GM20431 (cell line): ENCODE measurements around the gene TMEM51.

Source experiments
- in situ Hi-C: fragments of 300-500 bp; cut with MseI, MboI; formaldehyde crosslinking; loops from one replicate; pipeline ENCODE4 v1.15.0; 2020; ENCODE audit warnings: low sequenced_read_pairs; ENCODE audit not compliant: unreplicated experiment

The TMEM51 gene

DNA sequence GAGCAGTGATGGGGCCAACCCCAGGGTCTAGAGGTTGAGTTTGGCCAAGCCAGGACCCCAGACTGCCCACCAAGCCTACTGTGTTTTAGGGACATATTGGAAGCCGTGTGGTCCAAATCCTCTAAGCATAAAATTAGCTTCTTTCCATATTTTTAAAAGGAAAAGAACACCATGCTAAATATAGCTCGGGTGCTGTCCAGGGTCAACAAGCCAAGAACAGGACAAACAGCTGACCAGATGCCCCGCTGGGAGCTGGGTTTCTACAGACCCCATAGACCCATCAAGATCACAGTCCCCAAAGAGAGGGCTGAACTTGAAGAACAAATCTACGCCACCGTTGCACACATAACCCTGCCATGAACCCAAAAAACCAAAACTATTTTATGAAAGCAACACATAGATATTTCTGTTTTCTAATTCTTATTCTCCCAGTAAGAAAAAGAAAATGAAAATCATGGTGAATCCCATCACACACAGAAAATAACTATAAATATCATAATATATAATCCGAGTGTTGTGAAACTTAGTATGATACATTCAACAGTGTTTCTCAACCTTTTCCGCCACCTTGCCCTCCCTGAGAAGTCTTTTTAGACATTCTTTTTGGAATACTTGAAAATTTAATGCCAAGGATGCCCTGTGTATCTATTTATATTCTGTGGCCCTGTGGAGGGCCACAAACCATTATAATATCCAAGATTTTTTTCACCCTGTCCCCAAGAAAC, 57.3 kb downstream of the TMEM51 start:
- in situ Hi-C loops, result no loop called here

DNA sequence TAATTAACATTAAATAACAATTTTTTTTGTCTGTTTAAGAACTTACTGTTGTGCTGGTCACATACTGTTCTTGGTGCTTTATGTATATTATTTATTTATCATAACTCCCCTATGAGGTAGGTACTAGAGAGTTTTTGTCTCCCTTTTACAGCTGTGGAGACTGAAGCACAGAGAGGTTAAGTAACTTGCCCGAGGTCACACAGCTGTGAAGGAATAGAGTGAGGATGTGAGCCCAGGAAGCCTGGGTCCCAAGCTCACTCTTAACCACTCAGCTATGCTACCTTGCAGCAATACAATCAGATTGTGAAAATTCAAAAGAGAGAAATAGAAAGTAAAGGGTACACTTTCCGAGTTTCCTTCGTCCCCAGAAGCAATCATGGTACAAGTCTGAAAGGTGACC, 57.9 kb downstream of the TMEM51 start:
- in situ Hi-C loops, result no loop called here

DNA sequence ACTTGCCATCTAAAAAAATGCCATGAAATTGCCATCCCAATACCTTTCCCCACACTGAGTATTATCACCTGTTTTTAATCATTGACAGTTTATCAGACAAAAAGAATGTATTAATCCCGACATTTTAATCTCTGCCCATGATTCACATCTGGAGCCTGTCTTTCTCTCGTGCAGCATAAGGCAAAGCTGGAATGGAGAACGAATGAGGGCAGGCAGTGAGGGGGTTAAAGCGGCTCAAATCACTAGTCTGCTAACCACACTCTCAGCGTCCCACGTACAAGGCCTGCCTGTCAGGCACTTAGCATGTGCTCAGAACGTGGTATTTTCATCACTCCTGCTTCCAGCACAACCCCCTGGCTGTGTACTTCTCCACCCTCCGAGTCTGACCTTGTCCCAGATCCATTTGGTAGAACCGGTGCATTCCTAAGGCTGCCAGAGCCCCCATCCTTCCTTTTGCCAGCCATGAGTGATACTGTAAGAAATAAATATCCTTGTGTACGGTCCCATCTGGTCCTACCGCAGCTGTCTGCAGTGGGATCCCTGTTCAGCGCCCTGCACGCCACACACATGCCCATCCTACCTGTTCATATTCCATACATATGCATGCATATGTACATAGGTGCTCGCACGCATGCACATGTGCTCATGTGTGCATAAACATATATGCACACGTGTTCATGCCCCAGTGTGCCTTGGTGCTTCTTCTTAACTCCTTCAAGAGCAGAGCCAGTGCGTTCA, 58.8 kb downstream of the TMEM51 start:
- in situ Hi-C loops, result no loop called here

DNA sequence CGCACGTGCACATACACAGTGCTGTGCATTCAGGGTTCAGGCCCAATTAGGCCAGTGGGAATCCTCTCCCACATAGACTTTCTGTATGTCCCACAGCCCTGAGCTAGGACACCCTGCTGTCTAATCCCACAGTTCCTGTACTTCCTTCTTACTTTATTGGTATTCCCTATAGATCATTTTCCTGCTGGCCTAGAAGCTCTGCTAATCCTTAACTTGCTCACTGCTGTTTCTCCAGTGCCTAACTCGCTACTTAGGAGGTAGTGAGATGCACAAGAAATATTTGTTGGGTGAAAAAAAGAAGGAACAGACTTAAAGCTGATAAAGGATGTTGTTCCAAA, 59.4 kb downstream of the TMEM51 start:
- in situ Hi-C loops, result no loop called here

- in situ Hi-C loops, result no loop called here
Observed at GRCh38 chr1:15213341-15213821, 59.8 kb downstream of the TMEM51 start.

GRCh38 chr1:15214527-15214926, 61.0 kb downstream of the TMEM51 start:
- in situ Hi-C loops, result no loop called here

DNA sequence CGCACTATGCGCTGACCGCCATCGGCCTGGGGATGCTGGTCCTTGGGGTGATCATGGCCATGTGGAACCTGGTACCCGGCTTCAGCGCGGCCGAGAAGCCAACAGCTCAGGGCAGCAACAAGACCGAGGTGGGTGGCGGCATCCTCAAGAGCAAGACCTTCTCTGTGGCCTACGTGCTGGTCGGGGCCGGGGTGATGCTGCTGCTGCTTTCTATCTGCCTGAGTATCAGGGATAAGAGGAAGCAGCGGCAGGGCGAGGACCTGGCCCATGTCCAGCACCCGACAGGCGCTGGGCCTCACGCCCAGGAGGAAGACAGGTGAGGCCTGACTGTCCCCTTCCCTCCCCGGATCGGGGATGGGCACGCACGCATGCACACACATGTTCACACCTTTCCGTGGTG, 61.6 kb downstream of the TMEM51 start:
- in situ Hi-C loops, result no loop called here

GRCh38 chr1:15217654-15218053, 64.1 kb downstream of the TMEM51 start:
- in situ Hi-C loops, result no loop called here

DNA sequence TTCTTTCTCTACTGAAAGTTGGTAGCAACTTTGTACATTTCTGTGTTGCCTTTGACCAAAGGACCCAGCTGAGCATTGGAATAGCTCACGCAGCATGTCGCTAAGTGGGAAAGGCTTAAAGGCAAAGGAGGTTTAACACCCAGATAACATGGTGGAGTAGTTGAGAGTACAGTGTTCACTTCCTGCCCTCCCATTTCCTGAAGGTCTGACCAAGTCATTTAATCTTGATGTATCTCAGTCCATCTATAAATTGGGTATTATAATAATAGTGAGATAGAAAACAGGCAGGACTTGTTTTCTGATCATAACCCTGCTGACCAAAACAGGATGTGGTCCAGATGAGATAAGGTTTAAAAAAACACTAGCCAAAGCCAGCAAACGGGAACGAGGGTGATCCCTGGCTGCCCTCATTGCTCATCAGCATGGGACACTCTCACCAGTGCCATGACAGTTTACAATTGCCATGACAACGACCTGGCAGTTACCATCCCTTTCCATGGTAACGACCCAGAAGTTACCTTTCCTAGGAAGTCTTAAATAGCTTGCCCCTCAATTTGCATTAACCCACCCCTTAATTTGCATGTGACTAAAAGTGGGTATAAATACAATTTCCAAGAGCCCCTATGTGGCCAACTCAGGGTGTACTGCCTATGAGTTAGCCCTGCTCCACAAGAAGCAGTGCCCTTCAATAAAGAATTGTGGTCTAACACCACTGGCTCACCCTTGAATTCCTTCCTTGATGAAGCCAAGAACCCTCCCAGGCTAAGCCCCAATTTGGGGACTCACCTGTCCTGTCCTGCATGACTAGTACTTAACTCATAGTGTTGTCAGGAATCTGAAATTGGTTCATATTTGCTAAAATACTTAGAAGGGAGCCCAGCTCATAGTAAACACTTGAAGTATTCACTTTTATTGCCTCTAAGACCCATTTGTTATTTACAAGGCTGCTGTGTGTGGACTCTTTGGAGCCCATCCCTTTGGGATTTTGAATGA, 65.0 kb downstream of the TMEM51 start:
- in situ Hi-C loops, result no loop called here

GRCh38 chr1:15219280-15220023, 65.9 kb downstream of the TMEM51 start:
- in situ Hi-C loops, result no loop called here

DNA sequence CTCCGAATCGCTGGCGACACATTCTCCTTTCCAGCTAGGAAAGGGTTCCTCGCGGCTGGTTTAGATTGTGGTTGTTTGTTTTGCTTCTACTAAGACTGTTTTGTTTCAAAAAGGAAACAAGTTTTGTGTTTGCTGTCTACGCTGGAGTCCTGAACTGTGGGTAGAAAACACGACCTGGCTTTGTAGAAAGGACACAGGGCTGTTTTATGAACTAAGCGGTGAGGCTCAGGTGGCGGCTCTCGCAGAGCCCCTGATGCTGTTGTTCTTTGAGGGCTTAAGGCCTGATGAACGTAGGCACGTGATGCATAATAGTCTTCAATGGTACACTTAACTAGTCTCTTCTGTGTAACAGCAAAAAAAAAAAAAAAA, 66.5 kb downstream of the TMEM51 start:
- in situ Hi-C loops, result no loop called here

- in situ Hi-C loops, result no loop called here
Observed at GRCh38 chr1:15220825-15221431, 67.4 kb downstream of the TMEM51 start.

DNA sequence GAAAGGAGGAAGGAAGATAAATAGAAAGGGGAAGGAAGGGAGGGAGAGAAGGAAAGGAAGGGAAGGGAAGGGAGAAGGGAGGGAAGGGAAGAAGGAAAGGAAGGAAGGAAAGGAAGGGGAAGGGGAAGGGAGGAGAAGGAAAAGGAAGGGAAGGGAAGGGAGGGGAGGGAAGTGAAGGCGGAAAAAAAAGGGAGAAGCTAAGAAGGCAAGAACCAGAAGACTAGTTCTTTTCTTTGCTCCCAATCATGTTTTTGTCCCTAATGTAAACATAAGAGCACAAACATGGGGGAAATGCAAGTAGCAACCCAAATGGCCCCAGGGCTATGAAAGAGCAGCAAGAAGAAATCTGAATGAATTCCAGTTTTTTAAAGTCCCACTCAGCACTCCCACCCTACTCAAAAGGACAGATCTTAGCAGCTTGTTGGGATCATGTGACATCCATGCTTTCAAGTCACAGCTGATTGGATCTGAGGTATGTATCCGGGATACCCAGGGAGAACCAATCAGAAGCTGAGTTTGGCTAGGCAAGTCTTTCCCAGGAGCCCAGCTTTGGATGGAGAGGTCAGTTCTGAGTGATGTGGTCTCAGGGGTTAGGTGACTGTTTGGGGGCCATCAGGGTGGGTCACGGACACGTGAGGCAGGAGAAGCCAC, 69.2 kb downstream of the TMEM51 start:
- in situ Hi-C loops, result no loop called here

- in situ Hi-C loops, result no loop called here
Observed at GRCh38 chr1:15224259-15224869, 70.8 kb downstream of the TMEM51 start.

- in situ Hi-C loops, result no loop called here
Observed at GRCh38 chr1:15224974-15225373, 71.4 kb downstream of the TMEM51 start.

- in situ Hi-C loops, result no loop called here
Observed at GRCh38 chr1:15225461-15225860, 71.9 kb downstream of the TMEM51 start.

DNA sequence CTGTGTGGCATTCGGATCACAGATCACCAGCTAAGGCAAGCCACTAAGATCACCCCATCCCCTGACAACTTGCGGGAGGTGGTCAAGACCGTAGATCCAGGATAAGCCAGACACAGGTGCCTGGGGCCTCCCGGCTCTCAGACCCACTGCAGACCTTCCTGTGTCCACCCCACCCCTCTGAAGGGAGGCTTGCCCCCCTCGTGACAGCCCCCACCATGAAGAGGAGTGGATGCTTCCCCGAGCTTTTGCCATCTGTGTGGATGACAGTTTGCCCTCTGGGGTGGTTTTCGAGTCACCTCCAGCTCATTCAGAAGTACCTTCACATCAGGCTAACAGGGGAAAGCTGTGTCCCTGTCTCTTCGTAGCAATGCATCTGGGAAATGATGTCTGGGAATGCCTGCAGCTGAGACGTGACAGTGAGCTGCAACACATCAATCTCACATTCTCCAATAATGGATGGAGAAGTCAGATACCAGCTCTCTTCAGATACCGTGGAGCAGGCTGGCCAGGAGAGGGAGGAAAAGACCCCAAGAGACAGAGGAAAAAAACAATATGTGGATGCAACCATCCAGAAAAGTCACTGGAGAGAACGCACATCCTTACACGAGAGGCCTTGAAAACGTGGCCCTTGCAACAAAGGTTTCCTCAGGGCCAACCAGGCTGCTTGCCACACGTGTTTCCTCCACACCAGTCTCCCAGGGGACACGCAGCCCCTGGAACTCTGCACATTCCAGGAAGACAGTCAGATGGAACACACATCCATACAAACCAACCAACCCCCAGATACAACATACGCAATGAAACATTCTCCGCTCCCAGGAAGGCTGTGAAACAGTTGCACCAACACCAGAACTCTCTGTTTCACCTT, 73.1 kb downstream of the TMEM51 start:
- in situ Hi-C loops, result no loop called here

DNA sequence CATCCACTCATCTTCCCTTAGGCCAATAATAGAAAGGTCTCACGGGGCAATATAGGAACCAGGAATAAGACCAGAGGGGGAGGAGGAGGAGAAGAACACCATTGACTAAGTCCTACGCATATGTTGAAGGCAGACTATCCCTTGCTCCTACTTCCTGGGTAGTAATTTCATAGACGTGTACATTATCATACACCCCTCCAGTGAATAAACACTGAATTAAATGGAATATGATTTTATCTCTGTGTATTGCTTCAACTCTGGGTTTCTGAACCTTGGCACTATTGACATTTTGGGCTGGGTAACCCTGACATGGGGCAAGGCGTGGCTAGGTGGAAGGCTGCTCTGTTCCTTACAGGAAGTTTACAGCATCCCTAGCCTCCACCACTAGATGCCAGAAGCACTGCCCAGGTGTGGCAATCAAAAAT, 76.2 kb downstream of the TMEM51 start:
- in situ Hi-C loops, result no loop called here
